Activated naive CD4-positive, alpha-beta T cell treated with anti-CD3 and anti-CD28 coated beads, Interleukin-2, amount 10 ng/mL, durations not matched to agents 7 days and 5 days (primary cell): ENCODE results near the gene TRIM39.
A peak's percentile ranks its signal among the peaks of the same experiment; 100 is the strongest.

Source experiments
- CTCF ChIA-PET: fragments of 350-600 bp; sonication (Branson Sonifier 250); formaldehyde crosslinking; loops from one replicate; lab custom pipeline; 2021; ENCODE audit warnings: antibody characterized with exemption; lab: Charles Lee
- DNase-seq: peaks from one replicate; pipeline ENCODE4 v3.0.0-alpha.2; 2020
- H3K27ac Mint-ChIP-seq: one replicate; pipeline ENCODE4 v1.8.0; 2021; ENCODE audit warnings: mild to moderate bottlenecking, moderate library complexity, mixed read lengths
- H3K27me3 Mint-ChIP-seq: one replicate; pipeline ENCODE4 v1.8.0; 2021; ENCODE audit warnings: mild to moderate bottlenecking, mixed read lengths
- H3K36me3 Mint-ChIP-seq: one replicate; pipeline ENCODE4 v1.8.0; 2021; ENCODE audit warnings: mixed read lengths
- H3K4me1 Mint-ChIP-seq: one replicate; pipeline ENCODE4 v1.8.0; 2021; ENCODE audit warnings: mixed read lengths
- H3K4me3 Mint-ChIP-seq: one replicate; pipeline ENCODE4 v1.8.0; 2021; ENCODE audit warnings: mild to moderate bottlenecking, moderate library complexity, mixed read lengths
- H3K9me3 Mint-ChIP-seq: one replicate; pipeline ENCODE4 v1.8.0; 2021; ENCODE audit warnings: mixed read lengths

Gene TRIM39

GRCh38 chr6:30321692-30322388 lies 4.9 kb upstream of the TRIM39 start:
- Mint-ChIP-seq H3K27ac (no peak overlapping the region), H3K27me3 (no peaks in the 10 kb centered on the region), H3K4me3 (no peak overlapping the region), H3K4me1 (peaks cover 77% of the 10 kb centered on the region), H3K36me3 (peaks cover 50% of the 10 kb centered on the region), H3K9me3 (no peaks in the 10 kb centered on the region)
- CTCF ChIA-PET = no interaction called here
- no peak for DNase-seq

GRCh38 chr6:30322527-30323501 lies 3.9 kb upstream of the TRIM39 start:
- Mint-ChIP-seq H3K36me3 (peaks cover 45% of the 10 kb centered on the region), H3K4me3 (no peak overlapping the region), H3K27ac (peak overlapping the region; percentile 54), H3K4me1 (peaks cover 78% of the 10 kb centered on the region), H3K9me3 (no peaks in the 10 kb centered on the region), H3K27me3 (no peaks in the 10 kb centered on the region)
- DNase-seq = no peak
- CTCF ChIA-PET = no interaction called here

GRCh38 chr6:30323806-30324205 lies 2.9 kb upstream of the TRIM39 start:
- no peak overlapping the region for H3K27ac Mint-ChIP-seq
- H3K4me3 Mint-ChIP-seq = no peak overlapping the region
- H3K36me3 Mint-ChIP-seq = peaks cover 38% of the 10 kb centered on the region
- no peaks in the 10 kb centered on the region for H3K27me3 Mint-ChIP-seq
- no peaks in the 10 kb centered on the region for H3K9me3 Mint-ChIP-seq
- no peak for DNase-seq
- H3K4me1 Mint-ChIP-seq = peaks cover 73% of the 10 kb centered on the region
- CTCF ChIA-PET = no interaction called here

GRCh38 chr6:30325150-30325872 lies 1.4 kb upstream of the TRIM39 start:
- no peaks in the 10 kb centered on the region for H3K27me3 Mint-ChIP-seq
- no peaks in the 10 kb centered on the region for H3K9me3 Mint-ChIP-seq
- peaks cover 39% of the 10 kb centered on the region for H3K36me3 Mint-ChIP-seq
- H3K4me3 Mint-ChIP-seq = peak overlapping the region; percentile 86
- peaks cover 64% of the 10 kb centered on the region for H3K4me1 Mint-ChIP-seq
- peak; percentile 88 for DNase-seq
- CTCF ChIA-PET = interaction anchor here (0.7 to 1.5 kb wide), 5 partner anchors 15 to 106 kb away, joined by 3 to 4 read pairs (median 4); no protein-coding TSS in a partner anchor
- H3K27ac Mint-ChIP-seq = peak overlapping the region; percentile 99

- DNase-seq = peak; percentile 86
- peak overlapping the region; percentile 86 for H3K4me3 Mint-ChIP-seq
- H3K9me3 Mint-ChIP-seq = no peaks in the 10 kb centered on the region
- H3K36me3 Mint-ChIP-seq = peaks cover 38% of the 10 kb centered on the region
- no peaks in the 10 kb centered on the region for H3K27me3 Mint-ChIP-seq
- peak overlapping the region; percentile 99 for H3K27ac Mint-ChIP-seq
- CTCF ChIA-PET = interaction anchor here (0.7 to 1.5 kb wide), 6 partner anchors 14 to 107 kb away, joined by 3 to 4 read pairs (median 4); no protein-coding TSS in a partner anchor
- H3K4me1 Mint-ChIP-seq = peaks cover 62% of the 10 kb centered on the region
Observed at GRCh38 chr6:30325873-30326525, 728 bp upstream of the TRIM39 start.

- Mint-ChIP-seq H3K4me1 (peaks cover 51% of the 10 kb centered on the region), H3K9me3 (no peaks in the 10 kb centered on the region), H3K27ac (peak overlapping the region; percentile 90), H3K36me3 (peaks cover 37% of the 10 kb centered on the region), H3K27me3 (no peaks in the 10 kb centered on the region), H3K4me3 (peak overlapping the region; percentile 86)
- CTCF ChIA-PET = interaction anchor here (1.4 kb wide), 1 partner anchor 31 kb away, joined by 3 read pairs; no protein-coding TSS in a partner anchor
- DNase-seq = no peak
Observed at GRCh38 chr6:30327232-30327746, 562 bp downstream of the TRIM39 start.

GRCh38 chr6:30328397-30328796 lies 1.7 kb downstream of the TRIM39 start:
- Mint-ChIP-seq H3K9me3 (no peaks in the 10 kb centered on the region), H3K4me3 (peak overlapping the region; percentile 86), H3K36me3 (peaks cover 33% of the 10 kb centered on the region), H3K27ac (no peak overlapping the region), H3K27me3 (no peaks in the 10 kb centered on the region), H3K4me1 (peaks cover 40% of the 10 kb centered on the region)
- CTCF ChIA-PET = no interaction called here
- DNase-seq = no peak

GRCh38 chr6:30329331-30329730 lies 2.6 kb downstream of the TRIM39 start:
- Mint-ChIP-seq H3K4me1 (peaks cover 31% of the 10 kb centered on the region), H3K9me3 (no peaks in the 10 kb centered on the region), H3K27ac (no peak overlapping the region), H3K36me3 (peaks cover 37% of the 10 kb centered on the region), H3K4me3 (no peak overlapping the region), H3K27me3 (no peaks in the 10 kb centered on the region)
- DNase-seq = no peak
- CTCF ChIA-PET = no interaction called here

GRCh38 chr6:30331981-30332380 lies 5.3 kb downstream of the TRIM39 start:
- no peak overlapping the region for H3K4me3 Mint-ChIP-seq
- H3K27ac Mint-ChIP-seq = no peak overlapping the region
- no peaks in the 10 kb centered on the region for H3K27me3 Mint-ChIP-seq
- H3K4me1 Mint-ChIP-seq = peaks cover 12% of the 10 kb centered on the region
- DNase-seq = no peak
- H3K36me3 Mint-ChIP-seq = peaks cover 43% of the 10 kb centered on the region
- no peaks in the 10 kb centered on the region for H3K9me3 Mint-ChIP-seq
- CTCF ChIA-PET = interaction anchor here (1.2 kb wide), 1 partner anchor 113 kb away, joined by 3 read pairs; no protein-coding TSS in a partner anchor

- peaks cover 47% of the 10 kb centered on the region for H3K36me3 Mint-ChIP-seq
- CTCF ChIA-PET = no interaction called here
- DNase-seq = no peak
Observed at GRCh38 chr6:30334075-30334783, 7.5 kb downstream of the TRIM39 start.

GRCh38 chr6:30340589-30341054 lies 13.9 kb downstream of the TRIM39 start:
- CTCF ChIA-PET = interaction anchor here (0.7 to 1.0 kb wide), 2 partner anchors 14 to 18 kb away, joined by 3 read pairs; partner anchors contain the start of gene TRIM39
- Mint-ChIP-seq H3K4me1 (peaks cover 5% of the 10 kb centered on the region), H3K36me3 (peaks cover 42% of the 10 kb centered on the region), H3K9me3 (no peaks in the 10 kb centered on the region), H3K27ac (no peak overlapping the region), H3K27me3 (no peaks in the 10 kb centered on the region), H3K4me3 (no peak overlapping the region)
- no peak for DNase-seq

More at GRCh38 chr6:30334075-30334783, 7.5 kb downstream of the TRIM39 start:
- Mint-ChIP-seq H3K27ac (no peak overlapping the region), H3K4me3 (no peak overlapping the region), H3K4me1 (no peaks in the 10 kb centered on the region), H3K27me3 (no peaks in the 10 kb centered on the region), H3K9me3 (no peaks in the 10 kb centered on the region)

GRCh38 chr6:30341218-30341617 lies 14.5 kb downstream of the TRIM39 start:
- Mint-ChIP-seq H3K27me3 (no peaks in the 10 kb centered on the region), H3K4me1 (peaks cover 11% of the 10 kb centered on the region), H3K27ac (no peak overlapping the region), H3K4me3 (no peak overlapping the region), H3K36me3 (peaks cover 43% of the 10 kb centered on the region), H3K9me3 (no peaks in the 10 kb centered on the region)
- CTCF ChIA-PET = no interaction called here
- DNase-seq = no peak
